Endothelial cell of umbilical vein (primary cell): ENCODE results near the gene FBXL13. TPM values are rescaled to one million over a fixed set of nuclear protein-coding genes. Genes with fewer than 3 reads are reported as not detected.

Experiments
- BruUV-seq: library from RNA; stranded (reverse); fragments of 400-500 nt; replicated peaks from 2 replicates; lab custom pipeline; 2021; lab: Mats Ljungman, UMichigan
- CTCF ChIA-PET: fragments of 300-600, 350-600 bp; sonication (Branson Sonifier 250); formaldehyde crosslinking; loops from one replicate; lab custom pipeline; 2021; ENCODE audit warnings: antibody characterized with exemption, inconsistent platforms; lab: Charles Lee
- POLR2A ChIA-PET: fragments of 300-600, 350-600 bp; sonication (Branson Sonifier 250); formaldehyde crosslinking; loops from one replicate; lab custom pipeline; 2021; ENCODE audit warnings: antibody characterized with exemption, inconsistent platforms; lab: Charles Lee
- DNase-seq: peaks from one replicate; pipeline ENCODE4 v3.0.0-alpha.2; 2011; ENCODE audit warnings: low read depth, low spot score
- FAIRE-seq: peaks from 2 replicates; lab custom pipeline; 2011; peaks lifted over from hg19 to GRCh38; lab: Jason Lieb, UNC
- H2AFZ ChIP-seq: 2 replicates; pipeline ENCODE4 v1.6.0; 2012; ENCODE audit warnings: low read depth, low read length, control low read depth, inconsistent platforms
- H3K27ac ChIP-seq: 2 replicates; pipeline ENCODE4 v1.5.1; 2011; ENCODE audit warnings: low read depth, mild to moderate bottlenecking, control low read depth, low read length, moderate library complexity; ENCODE audit not compliant: insufficient read depth
- H3K27me3 ChIP-seq, 2 experiments: 2 replicates each; pipeline versions ENCODE4 v1.6.0 to v1.6.1; 2011; ENCODE audit warnings: low read length in 2 of 2, mixed read lengths in 1 of 2; ENCODE audit not compliant: control insufficient read depth in 2 of 2, insufficient read depth in 2 of 2
- H3K36me3 ChIP-seq, 2 experiments: 2 replicates in 1 of 2; 3 replicates in 1 of 2; pipeline ENCODE4 v1.5.1; 2011; ENCODE audit warnings: low read length in 2 of 2, mild to moderate bottlenecking in 1 of 2, moderate library complexity in 1 of 2; ENCODE audit not compliant: control insufficient read depth in 2 of 2, insufficient read depth in 2 of 2; ENCODE audit errors: extremely low read depth in 1 of 2
- H3K4me1 ChIP-seq: 3 replicates; pipeline ENCODE4 v1.5.1; 2011; ENCODE audit warnings: mild to moderate bottlenecking, low read length; ENCODE audit not compliant: control insufficient read depth, insufficient read depth; ENCODE audit errors: extremely low read depth
- H3K4me2 ChIP-seq: 2 replicates; pipeline ENCODE4 v1.6.1; 2011; ENCODE audit warnings: low read length, control low read depth, mixed read lengths; ENCODE audit not compliant: insufficient read depth
- H3K4me3 ChIP-seq, 3 experiments: fragments of 200-600 bp in 1 of 3; sonication (generic), shearing (Covaris generic) in 1 of 3; replicated peaks in 1 of 3; 2 replicates each; pipeline ENCODE4 v1.5.1; 2011 to 2016; ENCODE audit warnings: control low read depth in 3 of 3, low read length in 3 of 3, mild to moderate bottlenecking in 2 of 3, inconsistent platforms in 1 of 3, low read depth in 1 of 3, moderate library complexity in 1 of 3; ENCODE audit not compliant: insufficient read depth in 1 of 3
- H3K79me2 ChIP-seq: 2 replicates; pipeline ENCODE4 v1.6.0; 2012; ENCODE audit warnings: low read length, inconsistent platforms; ENCODE audit not compliant: control insufficient read depth, insufficient read depth
- H3K9ac ChIP-seq: replicated peaks from 2 replicates; pipeline ENCODE3; 2011; ENCODE audit warnings: low read length, control low read depth; ENCODE audit not compliant: insufficient read depth; ENCODE audit errors: extremely low read depth
- H3K9me1 ChIP-seq: replicated peaks from 3 replicates; pipeline ENCODE4 v1.6.0; 2011; ENCODE audit warnings: mild to moderate bottlenecking, low read length; ENCODE audit not compliant: control insufficient read depth, insufficient read depth; ENCODE audit errors: extremely low read depth
- H3K9me3 ChIP-seq: replicated peaks from 2 replicates; pipeline ENCODE4 v1.5.1; 2012; ENCODE audit warnings: low read length, inconsistent platforms; ENCODE audit not compliant: control insufficient read depth, insufficient read depth
- H4K20me1 ChIP-seq: replicated peaks from 2 replicates; pipeline ENCODE3; 2011; ENCODE audit warnings: mild to moderate bottlenecking, low read length; ENCODE audit not compliant: control insufficient read depth, insufficient read depth; ENCODE audit errors: extremely low read depth
- EZH2 ChIP-seq: IDR thresholded peaks from 2 replicates; pipeline ENCODE4 v1.6.1; 2012; ENCODE audit warnings: borderline replicate concordance, low read depth, mild to moderate bottlenecking, moderate library complexity, low read length, inconsistent platforms; ENCODE audit not compliant: severe bottlenecking
- FOS ChIP-seq: IDR thresholded peaks from 2 replicates; pipeline ENCODE4 v1.6.1; 2011; ENCODE audit warnings: mild to moderate bottlenecking, low read length, moderate library complexity, borderline replicate concordance; ENCODE audit not compliant: insufficient read depth
- GATA2 ChIP-seq: IDR thresholded peaks from 2 replicates; pipeline ENCODE4 v1.7.0; 2011; ENCODE audit warnings: low read depth, mild to moderate bottlenecking, moderate library complexity, mixed read lengths, low read length; ENCODE audit not compliant: insufficient read length, insufficient read depth
- JUN ChIP-seq: IDR thresholded peaks from 2 replicates; pipeline ENCODE4 v1.6.1; 2011; ENCODE audit warnings: borderline replicate concordance, low read depth; ENCODE audit not compliant: insufficient read length, insufficient read depth
- MYC ChIP-seq: IDR thresholded peaks from one replicate; pipeline ENCODE4 v1.6.1; 2011; ENCODE audit warnings: mild to moderate bottlenecking, low read depth, low read length
- POLR2A ChIP-seq: IDR thresholded peaks from 2 replicates; pipeline ENCODE4 v1.6.1; 2012; ENCODE audit warnings: low read depth, mild to moderate bottlenecking, control low read depth, low read length
- POLR2AphosphoS5 ChIP-seq: IDR thresholded peaks from 2 replicates; pipeline ENCODE4 v1.6.1; 2012; ENCODE audit warnings: low read depth, mild to moderate bottlenecking, control low read depth, low read length, moderate library complexity; ENCODE audit not compliant: insufficient read depth
- dilution Hi-C: fragments of 300-500 bp; cut with MboI; formaldehyde crosslinking; loops from one replicate; pipeline ENCODE4 v1.15.0; 2019; ENCODE audit warnings: low sequenced_read_pairs; ENCODE audit not compliant: extremely low pct_ligation_motif_present
- intact Hi-C: fragments of 100-400 bp; cut with micrococcal nuclease; formaldehyde crosslinking; loops from one replicate; pipeline ENCODE4 v1.10.0; 2022
- polyA plus RNA-seq, 4 experiments: library from polyadenylated mRNA; depleted of rRNA in 3 of 4; stranded (reverse) in 3 of 4; unstranded in 1 of 4; fragments of >200 nt; gene quantifications; 2 replicates each; pipeline versions ENCODE4 v1.2.1 to v1.2.3, GENCODE V29; 2011 to 2012; ENCODE audit warnings: missing spikeins in 1 of 4
- total RNA-seq: library from RNA; stranded (reverse); gene quantifications from 2 replicates; pipeline ENCODE4 v1.2.3, GENCODE V29; 2021
- TF ChIP-seq, protein P1 (sequence below): IDR thresholded peaks from 2 replicates; pipeline ENCODE4 v1.6.1; 2011; ENCODE audit not compliant: insufficient read depth, insufficient read length
- TF ChIP-seq, protein P2 (sequence below), 2 donors: IDR thresholded peaks; 1 replicate in 1 of 2; 2 replicates in 1 of 2; pipeline ENCODE4 v1.5.1; 2011; ENCODE audit warnings: low read length in 2 of 2, mild to moderate bottlenecking in 2 of 2, moderate library complexity in 2 of 2, control low read depth in 1 of 2, inconsistent platforms in 1 of 2, low read depth in 1 of 2; ENCODE audit not compliant: insufficient read depth in 1 of 2; ENCODE audit errors: extremely low read depth in 1 of 2

The FBXL13 gene
- total and polyA plus RNA-seq, 2 donors (not counting 3 experiments of a cell fraction or from before 2014, with no cell fraction given) = 3.9 to 4.6 TPM

DNA sequence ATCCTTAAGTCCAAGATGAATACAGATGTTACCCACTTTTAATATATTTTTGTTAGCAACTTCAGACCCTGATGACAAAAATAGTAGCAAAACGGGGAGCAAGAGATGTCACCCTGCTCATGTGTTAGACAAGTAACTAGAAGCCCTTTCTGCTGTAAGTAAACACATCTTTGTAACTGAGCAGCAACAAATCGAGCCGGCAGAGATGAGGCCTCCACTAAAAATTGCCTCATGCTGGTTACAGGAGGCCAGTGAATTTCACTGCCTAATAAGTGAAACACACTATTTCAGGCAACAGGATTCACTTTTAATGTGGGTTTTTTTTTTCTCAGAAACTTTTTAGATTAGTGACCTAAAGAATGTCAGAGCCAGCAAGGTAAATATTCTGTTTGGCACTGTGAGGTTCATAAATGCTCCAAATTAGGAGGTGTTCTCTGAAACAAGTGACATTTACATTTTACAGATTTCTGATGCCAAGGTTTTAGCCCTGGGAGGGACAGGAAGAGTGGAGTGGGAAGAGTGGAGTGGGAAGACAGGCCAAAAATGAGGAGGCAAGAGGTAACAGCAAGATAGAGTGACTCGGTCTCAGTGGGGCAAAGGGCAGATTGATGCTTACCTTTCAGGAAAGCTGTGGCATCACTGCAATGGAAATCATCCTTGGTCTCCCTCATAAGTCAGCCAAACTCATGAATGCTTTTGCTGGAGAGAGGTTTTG lies 215.4 kb downstream of the FBXL13 start:
- Histone ChIP-seq H3K79me2 (no peaks in the 10 kb centered on the region), H3K4me3 (no peak overlapping the region), H3K9me3 (no peaks in the 10 kb centered on the region), H3K9me1 (no peaks in the 10 kb centered on the region), H3K4me2 (no peak overlapping the region), H3K27me3 (no peaks in the 10 kb centered on the region), H3K36me3 (no peaks in the 10 kb centered on the region), H3K4me1 (peaks cover 7% of the 10 kb centered on the region), H3K9ac (no peak overlapping the region), H4K20me1 (no peaks in the 10 kb centered on the region), H2AFZ (no peak overlapping the region), H3K27ac (no peak overlapping the region)
- DNase-seq (no peak), FAIRE-seq (no peak)
- POLR2A ChIA-PET = no interaction called here
- CTCF ChIA-PET = no interaction called here
- BruUV-seq = no TSS peak
- dilution Hi-C loops = no loop called here
- TF ChIP-seq POLR2A (no peak), GATA2 (no peak), POLR2AphosphoS5 (no peak), FOS (no peak), EZH2 (no peak), MYC (no peak), JUN (no peak)
- TF ChIP-seq, protein P1, sequence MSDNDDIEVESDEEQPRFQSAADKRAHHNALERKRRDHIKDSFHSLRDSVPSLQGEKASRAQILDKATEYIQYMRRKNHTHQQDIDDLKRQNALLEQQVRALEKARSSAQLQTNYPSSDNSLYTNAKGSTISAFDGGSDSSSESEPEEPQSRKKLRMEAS = no peak
- TF ChIP-seq, protein P2, sequence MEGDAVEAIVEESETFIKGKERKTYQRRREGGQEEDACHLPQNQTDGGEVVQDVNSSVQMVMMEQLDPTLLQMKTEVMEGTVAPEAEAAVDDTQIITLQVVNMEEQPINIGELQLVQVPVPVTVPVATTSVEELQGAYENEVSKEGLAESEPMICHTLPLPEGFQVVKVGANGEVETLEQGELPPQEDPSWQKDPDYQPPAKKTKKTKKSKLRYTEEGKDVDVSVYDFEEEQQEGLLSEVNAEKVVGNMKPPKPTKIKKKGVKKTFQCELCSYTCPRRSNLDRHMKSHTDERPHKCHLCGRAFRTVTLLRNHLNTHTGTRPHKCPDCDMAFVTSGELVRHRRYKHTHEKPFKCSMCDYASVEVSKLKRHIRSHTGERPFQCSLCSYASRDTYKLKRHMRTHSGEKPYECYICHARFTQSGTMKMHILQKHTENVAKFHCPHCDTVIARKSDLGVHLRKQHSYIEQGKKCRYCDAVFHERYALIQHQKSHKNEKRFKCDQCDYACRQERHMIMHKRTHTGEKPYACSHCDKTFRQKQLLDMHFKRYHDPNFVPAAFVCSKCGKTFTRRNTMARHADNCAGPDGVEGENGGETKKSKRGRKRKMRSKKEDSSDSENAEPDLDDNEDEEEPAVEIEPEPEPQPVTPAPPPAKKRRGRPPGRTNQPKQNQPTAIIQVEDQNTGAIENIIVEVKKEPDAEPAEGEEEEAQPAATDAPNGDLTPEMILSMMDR (IDR thresholded peaks at IDR 0.05; ENCODE audit: extremely low read depth in 1 of 2, insufficient read depth in 1 of 2, low read depth in 1 of 2, low read length in 2 of 2) = no peak
- intact Hi-C loops = no loop called here
